IMR-90 (cell line): ENCODE data around the gene IFNA16. TPM values are rescaled to one million over a fixed set of nuclear protein-coding genes. Genes with fewer than 3 reads are reported as not detected.

Experiments used
- ATAC-seq: fragments of 200-7000 bp; cut with Tn5 transposase; 2 replicates; pipeline ENCODE4 v1.9.1; 2020; ENCODE audit warnings: low read depth, mild to moderate bottlenecking, moderate library complexity
- BruUV-seq: library from RNA; stranded (reverse); fragments of 400-500 nt; replicated peaks from 2 replicates; lab custom pipeline; 2021; lab: Mats Ljungman, UMichigan
- CTCF ChIA-PET: fragments of 300-600 bp; formaldehyde crosslinking; extraction: SDS; loops from one replicate; lab custom pipeline; 2021; ENCODE audit warnings: antibody characterized with exemption; lab: Yijun Ruan, JAX
- POLR2A ChIA-PET: fragments of 300-600 bp; sonication (Branson Sonifier 250); formaldehyde crosslinking; loops from one replicate; lab custom pipeline; 2022; ENCODE audit warnings: antibody characterized with exemption; ENCODE audit not compliant: unreplicated experiment; lab: Charles Lee
- DNase-seq: peaks from one replicate; pipeline ENCODE4 v3.0.0; 2013
- H2AFZ ChIP-seq: replicated peaks from 2 replicates; pipeline ENCODE3; 2013; ENCODE audit warnings: low read length, mild to moderate bottlenecking; ENCODE audit not compliant: poor library complexity
- H2AK5ac ChIP-seq: 2 replicates; pipeline ENCODE4 v1.6.1; 2013; ENCODE audit warnings: low read depth, low read length, inconsistent platforms
- H2AK9ac ChIP-seq: replicated peaks from 2 replicates; pipeline ENCODE3; 2013; ENCODE audit warnings: mild to moderate bottlenecking, low read depth, low read length, moderate library complexity; ENCODE audit not compliant: poor library complexity
- H2BK120ac ChIP-seq: 2 replicates; pipeline ENCODE4 v1.6.1; 2013; ENCODE audit warnings: low read depth, low read length, inconsistent platforms
- H2BK15ac ChIP-seq: 3 replicates; pipeline ENCODE4 v1.6.1; 2013; ENCODE audit warnings: low read depth, low read length, inconsistent platforms
- H2BK20ac ChIP-seq: 2 replicates; pipeline ENCODE4 v1.6.1; 2013; ENCODE audit warnings: low read depth, mild to moderate bottlenecking, inconsistent platforms, low read length, moderate library complexity
- H2BK5ac ChIP-seq: 2 replicates; pipeline ENCODE4 v1.6.1; 2013; ENCODE audit warnings: mild to moderate bottlenecking, low read depth, low read length, inconsistent platforms; ENCODE audit not compliant: poor library complexity, severe bottlenecking
- H3K14ac ChIP-seq: replicated peaks from 2 replicates; pipeline ENCODE4 v1.6.1; 2013; ENCODE audit warnings: low read depth, low read length, inconsistent platforms
- H3K18ac ChIP-seq: 2 replicates; pipeline ENCODE4 v1.6.1; 2013; ENCODE audit warnings: low read depth, low read length, control low read depth
- H3K23ac ChIP-seq: 2 replicates; pipeline ENCODE4 v1.6.1; 2013; ENCODE audit warnings: low read depth, low read length, inconsistent platforms
- H3K27ac ChIP-seq: 2 replicates; pipeline ENCODE4 v1.5.1; 2013; ENCODE audit warnings: mild to moderate bottlenecking, control low read depth, low read length; ENCODE audit not compliant: insufficient read depth
- H3K27me3 ChIP-seq: 2 replicates; pipeline ENCODE4 v1.6.1; 2013; ENCODE audit warnings: low read length; ENCODE audit not compliant: control insufficient read depth, insufficient read depth
- H3K36me3 ChIP-seq: 2 replicates; pipeline ENCODE4 v1.6.1; 2013; ENCODE audit warnings: low read length, mixed read lengths; ENCODE audit not compliant: control insufficient read depth, insufficient read depth
- H3K4ac ChIP-seq: 2 replicates; pipeline ENCODE4 v1.6.1; 2013; ENCODE audit warnings: low read depth, low read length, inconsistent platforms
- H3K4me1 ChIP-seq: 2 replicates; pipeline ENCODE4 v1.6.1; 2013; ENCODE audit warnings: low read length, mixed read lengths; ENCODE audit not compliant: control insufficient read depth, insufficient read depth
- H3K4me2 ChIP-seq: 2 replicates; pipeline ENCODE4 v1.6.1; 2013; ENCODE audit warnings: low read depth, mild to moderate bottlenecking, control low read depth, low read length, moderate library complexity
- H3K4me3 ChIP-seq: 2 replicates; pipeline ENCODE4 v1.5.1; 2013; ENCODE audit warnings: low read depth, mild to moderate bottlenecking, control low read depth, low read length, moderate library complexity; ENCODE audit not compliant: insufficient read depth
- H3K56ac ChIP-seq: 2 replicates; pipeline ENCODE4 v1.6.1; 2013; ENCODE audit warnings: low read length, inconsistent platforms; ENCODE audit not compliant: insufficient read depth; ENCODE audit errors: extremely low read depth
- H3K79me1 ChIP-seq, 2 experiments: 2 replicates each; pipeline ENCODE4 v1.6.1; 2013; ENCODE audit warnings: low read length in 2 of 2, inconsistent platforms in 1 of 2, low read depth in 1 of 2
- H3K9ac ChIP-seq: 2 replicates; pipeline ENCODE4 v1.6.1; 2013; ENCODE audit warnings: low read depth, low read length, control low read depth
- H3K9me1 ChIP-seq: 2 replicates; pipeline ENCODE4 v1.6.1; 2013; ENCODE audit warnings: low read length, inconsistent platforms; ENCODE audit not compliant: insufficient read depth
- H3K9me3 ChIP-seq: 2 replicates; pipeline ENCODE4 v1.6.1; 2013; ENCODE audit warnings: low read length; ENCODE audit not compliant: control insufficient read depth, insufficient read depth
- H4K20me1 ChIP-seq: 2 replicates; pipeline ENCODE4 v1.6.1; 2013; ENCODE audit warnings: low read length, inconsistent platforms; ENCODE audit not compliant: insufficient read depth
- H4K5ac ChIP-seq: 2 replicates; pipeline ENCODE4 v1.6.1; 2013; ENCODE audit warnings: mild to moderate bottlenecking, low read depth, low read length, control low read depth
- H4K8ac ChIP-seq, 2 experiments: 2 replicates each; pipeline ENCODE4 v1.6.1; 2013; ENCODE audit warnings: low read depth in 2 of 2, low read length in 2 of 2, control low read depth in 1 of 2, inconsistent platforms in 1 of 2
- H4K91ac ChIP-seq: 2 replicates; pipeline ENCODE4 v1.6.1; 2013; ENCODE audit warnings: low read depth, low read length, inconsistent platforms; ENCODE audit not compliant: insufficient read depth
- MAFK ChIP-seq: IDR thresholded peaks from 2 replicates; pipeline ENCODE4 v1.6.1; 2012; ENCODE audit warnings: low read depth, low read length, improper control_type of control experiment
- MXI1 ChIP-seq: IDR thresholded peaks from 2 replicates; pipeline ENCODE4 v1.6.1; 2012; ENCODE audit warnings: low read depth, mild to moderate bottlenecking, low read length, moderate library complexity, borderline replicate concordance
- POLR2A ChIP-seq: IDR thresholded peaks from 2 replicates; pipeline ENCODE4 v1.6.1; 2012; ENCODE audit warnings: mild to moderate bottlenecking, low read depth, low read length
- RAD21 ChIP-seq: IDR thresholded peaks from 2 replicates; pipeline ENCODE4 v1.6.1; 2012; ENCODE audit warnings: low read length, improper control_type of control experiment
- RCOR1 ChIP-seq: IDR thresholded peaks from 2 replicates; pipeline ENCODE4 v1.6.1; 2012; ENCODE audit warnings: mild to moderate bottlenecking, low read length, improper control_type of control experiment; ENCODE audit not compliant: insufficient replicate concordance
- whole genome bisulfite sequencing, 2 experiments: methylation state at CpG; one replicate each; pipeline versions ENCODE4 v1.1.5 to v1.1.7; 2013; ENCODE audit warnings: missing lambda C conversion rate in 2 of 2; ENCODE audit not compliant: insufficient read length in 1 of 2; ENCODE audit errors: extremely low coverage in 2 of 2; 5-methylcytosine and 5-hydroxymethylcytosine counted together
- dilution Hi-C: fragments of 300-500 bp; cut with HindIII; formaldehyde crosslinking; loops from one replicate; pipeline ENCODE4 v1.14.3; 2018; ENCODE audit warnings: low sequenced_read_pairs; ENCODE audit not compliant: unreplicated experiment
- in situ Hi-C: fragments of 300-500 bp; cut with MboI; formaldehyde crosslinking; loops from 3 replicates; pipeline ENCODE4 v1.14.3; 2019; ENCODE audit warnings: low sequenced_read_pairs, inconsistent platforms, mixed read lengths
- intact Hi-C: fragments of 100-400 bp; cut with micrococcal nuclease; formaldehyde crosslinking; loops from 2 replicates; pipeline ENCODE4 v1.10.0; 2022
- polyA plus RNA-seq, 3 experiments: library from polyadenylated mRNA; depleted of rRNA; stranded (reverse); fragments of >200 nt; gene quantifications; 2 replicates each; pipeline ENCODE4 v1.2.3, GENCODE V29; 2012; ENCODE audit warnings: low replicate concordance in 1 of 3
- total RNA-seq: library from RNA; depleted of rRNA; stranded (reverse); fragments of >200 nt; gene quantifications from 2 replicates; pipeline ENCODE4 v1.2.3, GENCODE V29; 2012
- TF ChIP-seq, protein P1 (sequence below): fragments of 150-350 bp; IDR thresholded peaks from 2 replicates; pipeline ENCODE4 v1.6.1; 2017; ENCODE audit warnings: mild to moderate bottlenecking, antibody characterized with exemption, low read length, low read depth

IFNA16 gene
- total and polyA plus RNA-seq, 2 of the 4 experiments (the other 2 are of a cell fraction) = not detected

DNA sequence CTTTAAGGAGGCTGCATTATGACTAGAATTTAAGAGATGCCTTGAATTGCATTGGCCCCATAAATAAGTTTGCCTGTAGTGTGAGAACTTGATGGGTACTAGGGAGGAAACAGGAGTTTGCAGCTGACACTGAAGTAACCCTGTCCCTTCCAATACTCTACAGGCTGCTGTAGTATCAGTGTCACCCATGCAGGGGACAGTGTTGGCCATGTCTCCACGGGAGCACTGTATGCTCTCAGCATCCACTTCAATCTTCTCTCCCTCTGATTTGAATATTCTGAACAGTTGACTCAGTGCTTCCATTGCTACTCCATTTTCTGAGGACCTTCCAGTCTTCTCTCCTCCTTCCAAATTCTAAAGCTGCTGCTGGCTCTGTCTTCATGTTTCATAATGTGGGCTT, 34.1 kb upstream of the IFNA16 start:
- no peak overlapping the region for H2AFZ ChIP-seq
- no peak overlapping the region for H2BK5ac ChIP-seq
- no peak overlapping the region for H3K9ac ChIP-seq
- H3K79me1 ChIP-seq = no peaks in the 10 kb centered on the region
- no peak overlapping the region for H3K4me3 ChIP-seq
- no peak overlapping the region for H3K27ac ChIP-seq
- intact Hi-C loops = loop anchor here (5.0 kb wide), 1 partner anchor 146 kb away; no protein-coding TSS in a partner anchor
- H3K18ac ChIP-seq = no peak overlapping the region
- no peak overlapping the region for H2BK20ac ChIP-seq
- CTCF ChIA-PET = no interaction called here
- H2AK9ac ChIP-seq = no peak overlapping the region
- peaks cover 13% of the 10 kb centered on the region for H3K27me3 ChIP-seq
- no peak overlapping the region for H3K4me2 ChIP-seq
- ATAC-seq (no peak), DNase-seq (no peak)
- no peak overlapping the region for H2BK15ac ChIP-seq
- no peaks in the 10 kb centered on the region for H3K9me3 ChIP-seq
- dilution Hi-C loops = no loop called here
- no peak overlapping the region for H4K8ac ChIP-seq
- no peaks in the 10 kb centered on the region for H3K9me1 ChIP-seq
- no peak overlapping the region for H4K5ac ChIP-seq
- POLR2A ChIA-PET = no interaction called here
- H3K23ac ChIP-seq = no peak overlapping the region
- no peak overlapping the region for H2AK5ac ChIP-seq
- H4K91ac ChIP-seq = no peak overlapping the region
- no peaks in the 10 kb centered on the region for H3K36me3 ChIP-seq
- no peak overlapping the region for H3K4ac ChIP-seq
- TF ChIP-seq MAFK (no peak), RAD21 (no peak), POLR2A (no peak), MXI1 (no peak), RCOR1 (no peak)
- TF ChIP-seq, protein P1, sequence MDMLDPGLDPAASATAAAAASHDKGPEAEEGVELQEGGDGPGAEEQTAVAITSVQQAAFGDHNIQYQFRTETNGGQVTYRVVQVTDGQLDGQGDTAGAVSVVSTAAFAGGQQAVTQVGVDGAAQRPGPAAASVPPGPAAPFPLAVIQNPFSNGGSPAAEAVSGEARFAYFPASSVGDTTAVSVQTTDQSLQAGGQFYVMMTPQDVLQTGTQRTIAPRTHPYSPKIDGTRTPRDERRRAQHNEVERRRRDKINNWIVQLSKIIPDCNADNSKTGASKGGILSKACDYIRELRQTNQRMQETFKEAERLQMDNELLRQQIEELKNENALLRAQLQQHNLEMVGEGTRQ = no peak
- BruUV-seq = no TSS peak
- H4K20me1 ChIP-seq = no peaks in the 10 kb centered on the region
- in situ Hi-C loops = no loop called here
- no peak overlapping the region for H2BK120ac ChIP-seq
- 0 out of 2 replicates have a peak, but pooled peaks cover 1% of the 10 kb centered on the region for H3K4me1 ChIP-seq
- 29% methylated on average over 1 of the region's 1 CpG; no CpG with 5 or more reads in 1 of the 2 experiments for WGBS, 2 experiments
- no peak overlapping the region for H3K56ac ChIP-seq
- no peak overlapping the region for H3K14ac ChIP-seq
